K562 (cell line): ENCODE data around the gene PDE8A.
A peak's percentile ranks its signal among the peaks of the same experiment; 100 is the strongest.

Experiments used
- CHD2 ChIP-seq: IDR thresholded peaks from 2 replicates; pipeline ENCODE4 v1.6.1; 2011; ENCODE audit warnings: low read depth, low read length
- ELF2 ChIP-seq: fragments of 250-450 bp; sonication (Bioruptor Pico); IDR thresholded peaks from 2 replicates; pipeline ENCODE4 v1.5.0; 2021; ENCODE audit warnings: mild to moderate bottlenecking
- EP300 ChIP-seq: IDR thresholded peaks from 2 replicates; pipeline ENCODE4 v1.6.1; 2012; ENCODE audit warnings: low read length, improper control_type of control experiment
- HDGF ChIP-seq: fragments of 450-650 bp; IDR thresholded peaks from 2 replicates; pipeline ENCODE4 v1.6.1; 2016
- IRF1 ChIP-seq: sonication (generic); formaldehyde crosslinking; IDR thresholded peaks from 2 replicates; pipeline ENCODE4 v1.8.0; 2022; ENCODE audit warnings: missing genetic modification reagents, mild to moderate bottlenecking, borderline replicate concordance
- RBM39 ChIP-seq: fragments of 200-400 bp; formaldehyde crosslinking; optimal IDR thresholded peaks from 2 replicates; pipeline ENCODE3; 2018; ENCODE audit warnings: low read depth, low read length
- SMARCB1 ChIP-seq: IDR thresholded peaks from 2 replicates; pipeline ENCODE4 v1.6.1; 2011; ENCODE audit warnings: improper control_type of control experiment, low read depth; ENCODE audit not compliant: insufficient read length
- TAF1 ChIP-seq: IDR thresholded peaks from 2 replicates; pipeline ENCODE4 v1.6.1; 2011; ENCODE audit warnings: mild to moderate bottlenecking, low read length, moderate library complexity; ENCODE audit not compliant: insufficient read depth, control insufficient read depth, severe bottlenecking; ENCODE audit errors: extremely low read depth
- ZNF175 ChIP-seq: fragments of 200-800 bp; sonication (Bioruptor generic); IDR thresholded peaks from 2 replicates; pipeline ENCODE4 v1.6.1; 2016; ENCODE audit warnings: low read depth, mild to moderate bottlenecking, missing genetic modification characterization, missing compliant biosample characterization
- ZNF384 ChIP-seq: IDR thresholded peaks from 2 replicates; pipeline ENCODE4 v1.6.1; 2012; ENCODE audit warnings: low read depth, low read length, improper control_type of control experiment
- TF ChIP-seq, protein P1 (sequence below), 3 experiments: IDR thresholded peaks in 2 of 3; conservative IDR thresholded peaks in 1 of 3; 2 replicates each; pipeline ENCODE4 v1.5.1; 2011 to 2012; ENCODE audit warnings: low read length in 3 of 3, mild to moderate bottlenecking in 3 of 3, control low read depth in 2 of 3, improper control_type of control experiment in 1 of 3, inconsistent platforms in 1 of 3, low read depth in 1 of 3, mixed read lengths in 1 of 3, moderate library complexity in 1 of 3; ENCODE audit not compliant: insufficient read depth in 2 of 3

DNA sequence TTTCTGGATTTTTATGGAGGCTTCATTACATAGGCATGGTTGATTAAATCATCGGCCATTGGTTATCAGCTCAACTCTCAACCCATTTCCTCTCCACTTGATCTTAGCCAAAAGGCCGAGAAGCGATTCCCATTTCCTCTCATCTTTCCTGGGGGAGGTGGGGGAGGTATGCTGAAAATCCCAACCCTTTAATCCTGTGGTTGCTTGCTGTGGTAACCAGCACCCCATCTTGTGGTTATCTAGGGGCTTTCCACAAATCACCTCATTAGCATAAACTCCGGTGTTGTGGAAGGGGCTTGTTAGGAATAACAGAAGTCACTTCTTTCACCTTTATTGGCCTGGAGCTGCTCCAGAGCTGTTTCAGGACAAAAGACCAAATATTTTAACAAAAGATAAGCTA is 20.9 kb downstream of the PDE8A start:
- TF ChIP-seq, protein P1, sequence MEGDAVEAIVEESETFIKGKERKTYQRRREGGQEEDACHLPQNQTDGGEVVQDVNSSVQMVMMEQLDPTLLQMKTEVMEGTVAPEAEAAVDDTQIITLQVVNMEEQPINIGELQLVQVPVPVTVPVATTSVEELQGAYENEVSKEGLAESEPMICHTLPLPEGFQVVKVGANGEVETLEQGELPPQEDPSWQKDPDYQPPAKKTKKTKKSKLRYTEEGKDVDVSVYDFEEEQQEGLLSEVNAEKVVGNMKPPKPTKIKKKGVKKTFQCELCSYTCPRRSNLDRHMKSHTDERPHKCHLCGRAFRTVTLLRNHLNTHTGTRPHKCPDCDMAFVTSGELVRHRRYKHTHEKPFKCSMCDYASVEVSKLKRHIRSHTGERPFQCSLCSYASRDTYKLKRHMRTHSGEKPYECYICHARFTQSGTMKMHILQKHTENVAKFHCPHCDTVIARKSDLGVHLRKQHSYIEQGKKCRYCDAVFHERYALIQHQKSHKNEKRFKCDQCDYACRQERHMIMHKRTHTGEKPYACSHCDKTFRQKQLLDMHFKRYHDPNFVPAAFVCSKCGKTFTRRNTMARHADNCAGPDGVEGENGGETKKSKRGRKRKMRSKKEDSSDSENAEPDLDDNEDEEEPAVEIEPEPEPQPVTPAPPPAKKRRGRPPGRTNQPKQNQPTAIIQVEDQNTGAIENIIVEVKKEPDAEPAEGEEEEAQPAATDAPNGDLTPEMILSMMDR (IDR thresholded peaks at IDR 0.05 in 2 of 3, conservative IDR thresholded peaks at IDR 0.05 in 1 of 3; ENCODE audit: insufficient read depth in 2 of 3, low read depth in 1 of 3, low read length in 3 of 3) = peak in 1 of 3 experiments; percentile 8; a peak in 2 of 6 replicates
- TF ChIP-seq ELF2 (CRISPR knock-in tag) (no peak), HDGF (no peak), EP300 (no peak), ZNF384 (no peak), RBM39 (no peak), TAF1 (no peak), ZNF175 (no peak), IRF1 (CRISPR knock-in tag) (no peak), SMARCB1 (no peak), CHD2 (no peak)
